ENCODE data around the gene PHF12.
"Not testable (repeated sequence)": the region's sequence is repeated elsewhere in the genome, so short reads cannot be mapped to it uniquely, and the experiment has no call there.

Gene PHF12

DNA sequence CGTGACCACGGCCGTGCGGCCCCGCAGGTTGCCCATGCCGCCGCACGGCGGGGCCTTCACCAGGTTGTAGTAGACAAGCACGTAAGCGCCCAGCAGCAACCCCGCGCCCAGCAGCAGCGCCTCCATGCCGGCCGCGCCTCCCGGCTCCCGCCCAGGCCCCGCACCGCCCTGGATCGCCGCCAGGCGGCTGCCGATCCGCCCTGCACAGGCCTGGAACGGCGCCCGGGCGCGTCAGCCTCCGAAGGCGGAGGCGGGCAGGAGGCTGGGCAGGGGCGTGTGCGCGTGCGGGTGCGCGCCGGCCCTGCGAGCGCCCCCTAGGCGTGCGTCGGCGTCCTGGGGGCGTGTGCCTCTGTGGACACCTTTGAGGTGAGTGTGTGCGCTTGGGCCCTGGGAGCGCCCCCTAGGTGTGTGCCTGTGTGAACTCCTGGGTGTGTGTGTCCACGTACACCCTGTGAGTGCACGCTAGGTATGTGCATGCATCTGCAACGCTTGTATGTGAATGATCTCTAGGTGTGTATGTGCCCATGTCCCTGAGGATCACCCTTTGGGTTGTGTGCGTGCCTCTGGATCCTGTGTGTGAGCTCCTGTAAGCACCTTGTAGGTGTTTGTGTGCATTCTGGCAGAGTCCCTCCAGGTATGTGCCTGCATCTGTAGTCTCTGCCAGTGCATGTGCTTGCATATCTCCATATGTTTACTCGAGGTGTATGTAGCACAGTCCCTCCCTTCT, 48.3 kb downstream of the PHF12 start, which contains the start of gene DHRS13:
Gene DHRS13, minus strand, starts transcription at position 261 of the 727 bp plus-strand sequence. Its CDS starts 135 bp downstream, at position 126.
- DNase-seq (ENCODE audit: low read depth in 2 of 2): peak; percentile 88 to 91

DNA sequence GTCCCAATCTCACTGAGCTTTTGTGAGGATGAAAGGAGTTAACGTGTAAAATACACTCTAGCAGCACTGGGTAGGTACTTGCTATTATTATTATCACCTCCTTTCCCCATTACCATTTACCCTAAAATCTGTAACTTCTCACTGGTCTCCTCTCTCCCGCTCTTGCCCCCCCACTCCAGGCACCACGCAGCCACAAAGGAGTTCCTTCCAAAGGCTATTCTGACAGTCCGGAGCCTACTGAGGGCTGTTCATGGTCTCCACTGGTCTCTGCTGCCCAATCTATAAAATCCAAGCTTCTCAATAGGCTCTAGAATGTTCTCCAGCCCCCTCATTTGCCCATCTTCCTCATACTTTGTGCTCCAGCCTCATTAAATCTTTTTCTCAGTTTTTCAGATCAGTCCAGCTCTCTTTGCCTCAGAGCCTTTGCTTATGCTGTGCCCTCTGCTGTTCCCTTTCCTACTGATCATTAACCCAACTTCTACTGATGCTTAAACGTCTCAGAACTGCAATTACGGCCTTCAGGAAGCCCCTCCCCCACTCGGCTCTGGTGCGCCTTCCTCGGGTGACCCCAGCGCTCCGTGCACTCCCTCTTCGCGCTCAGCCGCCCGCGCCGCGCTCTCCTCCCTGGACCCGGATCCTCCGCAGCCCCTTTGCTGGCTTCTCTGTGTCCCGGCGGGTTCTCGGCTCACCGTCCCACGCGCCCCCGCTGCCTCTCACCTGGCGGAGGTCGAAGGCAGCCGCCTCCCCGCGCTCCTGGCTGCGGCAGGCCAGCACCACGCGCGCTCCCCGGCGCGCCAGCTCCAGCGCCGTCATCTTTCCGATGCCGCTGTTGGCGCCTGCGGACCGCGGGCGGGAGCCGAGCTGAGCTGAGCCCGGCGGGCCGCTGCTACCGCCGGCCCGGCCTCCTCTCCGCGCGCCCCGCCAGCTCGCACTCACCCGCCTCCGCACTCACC, 49.2 kb downstream of the PHF12 start:
- peak in 1 of 2 donors; percentile 34 for DNase-seq (ENCODE audit: low read depth in 2 of 2)

DNA sequence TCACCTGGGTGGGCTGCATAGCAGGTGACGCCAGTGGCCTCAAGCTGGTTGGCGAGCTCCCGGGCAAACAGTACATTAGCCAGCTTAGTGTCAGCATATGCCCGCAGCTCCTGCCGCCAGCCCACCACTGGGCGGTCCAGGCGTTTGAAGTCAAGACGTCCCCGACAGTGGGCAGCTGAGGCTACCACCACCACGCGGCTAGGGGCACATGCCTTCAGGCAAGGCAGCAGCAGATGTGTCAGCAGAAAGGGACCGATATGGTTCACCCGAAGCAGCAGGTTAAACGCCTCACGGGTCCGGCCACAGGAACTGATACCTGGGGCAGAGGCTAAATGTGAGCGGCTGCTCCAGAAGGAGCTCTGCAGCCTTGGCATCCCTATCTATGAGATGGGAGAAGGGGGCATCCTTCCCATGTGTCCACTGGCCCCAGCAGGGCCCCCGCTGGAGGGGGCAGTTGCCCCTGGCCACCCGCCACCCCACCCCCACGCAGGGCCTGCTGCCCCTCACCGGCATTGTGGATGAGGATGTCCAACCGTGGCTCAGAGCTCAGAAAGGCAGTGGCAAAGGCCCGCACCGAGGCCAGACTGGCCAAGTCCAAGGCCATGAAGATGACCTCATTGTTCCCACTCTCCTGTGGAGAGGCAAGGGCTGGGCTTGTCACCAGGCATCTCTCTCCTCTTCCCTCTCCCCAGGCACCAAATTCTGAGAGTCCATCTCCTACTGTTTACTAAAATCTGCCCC, 50.2 kb downstream of the PHF12 start:
- no peak for DNase-seq (ENCODE audit: low read depth in 2 of 2)

DNA sequence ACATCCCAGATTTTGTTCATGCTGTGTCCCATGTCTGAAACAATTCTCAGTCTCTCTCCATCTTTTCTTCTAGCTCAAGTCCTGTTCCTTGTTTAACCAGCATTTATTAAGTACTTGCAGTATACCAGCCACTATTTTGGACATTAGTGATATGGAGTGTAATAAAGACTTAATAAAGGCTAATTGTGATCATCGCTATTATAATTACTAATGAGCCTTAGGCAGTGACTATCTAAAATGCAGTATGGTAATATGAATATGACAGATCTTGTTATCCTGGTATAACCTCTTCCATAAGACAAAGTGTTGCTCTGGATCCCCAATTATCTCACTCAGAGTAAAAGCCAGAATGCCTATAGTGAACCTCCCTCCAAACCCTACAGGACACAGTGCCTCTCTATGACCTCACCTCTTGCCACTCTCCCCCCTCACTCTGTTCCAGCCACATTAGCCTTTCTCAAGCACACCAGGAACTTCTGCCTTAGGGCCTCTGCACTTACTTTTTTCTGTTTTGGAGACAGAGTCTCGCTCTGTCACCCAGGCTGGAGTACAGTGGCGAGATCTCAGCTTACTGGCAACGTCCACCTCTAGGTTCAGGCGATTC, 52.0 kb downstream of the PHF12 start:
- no peak for DNase-seq (ENCODE audit: low read depth in 2 of 2)

DNA sequence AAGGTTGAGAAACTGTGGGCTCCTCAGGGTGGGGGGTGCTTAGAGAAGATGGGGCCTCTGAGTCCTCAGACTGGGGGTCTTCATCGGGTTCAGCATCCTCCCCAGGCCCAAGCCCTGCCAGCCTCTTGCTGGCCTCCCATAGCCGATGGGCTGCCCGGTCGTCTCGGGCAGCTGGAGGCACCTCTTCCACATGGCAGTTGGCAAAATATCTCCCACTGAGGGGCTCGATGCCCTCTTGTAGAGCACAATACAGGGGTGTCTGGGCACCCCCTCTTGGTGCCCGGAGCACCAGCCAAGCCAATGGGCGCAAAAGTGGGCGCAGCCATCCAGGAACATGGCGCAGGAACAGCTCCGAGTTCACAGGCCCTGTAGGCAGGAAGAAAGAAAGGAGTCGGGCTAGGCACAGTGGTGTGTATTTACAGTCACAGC, 52.8 kb downstream of the PHF12 start:
- no peak for DNase-seq (ENCODE audit: low read depth in 2 of 2)

DNA sequence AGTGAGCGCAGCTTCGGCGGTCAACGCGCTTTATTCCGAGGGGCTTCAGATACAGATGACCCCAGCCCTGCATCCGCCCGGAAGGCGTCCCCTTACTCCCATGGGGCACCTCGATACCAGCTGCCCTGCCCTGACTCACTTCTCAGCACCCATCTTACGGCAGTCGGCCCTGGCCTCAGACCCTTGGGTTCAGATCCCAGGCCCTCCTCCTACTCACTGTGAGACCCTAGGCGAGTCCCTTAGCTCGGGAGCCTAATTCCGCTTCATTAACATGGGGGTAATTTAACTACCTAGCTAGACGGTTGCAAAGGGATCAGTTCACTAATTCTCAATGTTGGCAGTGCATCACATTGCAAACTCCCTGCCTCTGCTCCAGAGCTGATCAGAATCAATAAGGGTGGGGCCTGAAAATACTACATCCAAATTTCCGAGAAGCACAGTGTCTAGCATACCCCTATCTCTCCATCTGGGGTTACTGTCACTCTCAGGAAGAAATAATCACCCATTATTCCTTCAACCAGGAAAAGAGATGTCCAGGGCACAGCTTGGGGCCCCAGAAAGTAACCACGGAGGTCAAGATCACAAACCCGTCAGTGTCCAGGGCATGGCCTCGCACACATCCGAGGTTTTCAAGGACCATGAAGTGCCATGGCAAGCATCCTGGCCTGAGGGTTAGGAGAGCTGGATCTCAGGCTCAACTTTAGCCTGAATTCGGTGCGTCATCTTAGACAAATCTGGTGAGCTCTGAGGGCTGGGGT, 53.4 kb downstream of the PHF12 start:
- no peak for DNase-seq (ENCODE audit: low read depth in 2 of 2)

DNA sequence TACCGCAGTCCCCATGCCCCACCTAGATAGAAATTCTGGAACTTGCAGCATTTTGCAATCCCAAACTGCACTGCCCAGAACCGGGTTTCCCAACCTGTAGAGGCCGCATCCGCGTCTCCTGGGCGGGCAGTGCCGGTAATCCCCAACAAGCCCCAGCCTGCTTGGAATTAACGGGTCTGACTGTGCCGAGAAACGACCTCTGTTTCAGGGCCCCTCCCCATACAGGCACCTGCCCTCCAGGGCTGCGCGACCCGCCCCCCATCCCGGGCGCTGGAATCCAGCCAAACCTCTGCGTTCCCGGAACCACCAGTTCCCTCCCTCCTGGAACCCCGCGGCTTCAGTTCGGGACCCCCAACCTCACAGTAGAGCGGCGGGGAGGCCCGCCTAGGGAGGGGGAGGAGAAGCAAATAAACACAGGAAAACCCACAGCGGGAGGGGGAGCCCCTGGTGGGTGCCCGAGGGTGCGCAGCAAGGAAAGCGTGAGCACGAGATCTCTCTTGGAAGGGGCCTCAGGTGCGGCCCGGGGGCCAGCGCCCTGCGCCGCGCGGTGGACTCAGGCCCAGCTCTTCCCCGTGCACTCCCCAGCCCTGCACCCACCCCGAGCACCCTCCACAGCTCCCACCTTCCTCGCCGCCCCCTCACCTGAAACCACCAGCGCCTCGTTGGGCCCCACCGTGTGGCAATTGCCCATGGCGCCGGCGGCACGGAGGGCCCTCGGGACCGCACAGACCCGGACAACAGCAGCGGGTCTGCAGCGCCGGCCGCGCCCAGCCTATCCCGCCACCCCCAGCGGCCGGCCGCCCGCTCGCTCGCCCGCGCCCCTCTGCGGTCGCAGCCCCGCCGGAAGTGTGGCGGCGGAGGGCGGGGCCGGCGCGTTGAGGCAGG, 54.2 kb downstream of the PHF12 start, which contains the start of gene FLOT2:
Gene FLOT2, minus strand, starts transcription at position 850 of the 885 bp plus-strand sequence. Its CDS starts 159 bp downstream, at position 691.
- peak in 1 of 2 donors; percentile 44 for DNase-seq (ENCODE audit: low read depth in 2 of 2)

DNA sequence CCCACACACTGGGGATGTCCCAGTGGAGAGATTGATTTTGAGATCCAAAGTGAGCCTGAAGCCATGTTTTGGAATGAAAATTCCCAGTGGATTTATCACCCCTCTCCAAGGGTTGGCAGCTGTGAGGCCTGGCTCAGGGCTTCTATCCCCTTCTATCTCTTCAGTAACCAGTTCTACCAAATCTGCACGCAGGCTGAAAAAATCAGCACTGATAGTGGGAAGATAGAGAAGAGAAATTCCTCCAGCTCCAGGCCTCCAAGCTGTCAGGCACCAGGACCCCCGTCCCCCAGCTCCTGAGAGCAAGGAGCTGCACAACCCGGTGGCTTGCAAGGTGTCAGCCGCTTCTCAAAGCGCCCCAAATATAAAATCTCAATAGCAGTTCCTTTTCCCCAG, 54.8 kb downstream of the PHF12 start:
- DNase-seq (ENCODE audit: low read depth in 2 of 2): no peak

DNA sequence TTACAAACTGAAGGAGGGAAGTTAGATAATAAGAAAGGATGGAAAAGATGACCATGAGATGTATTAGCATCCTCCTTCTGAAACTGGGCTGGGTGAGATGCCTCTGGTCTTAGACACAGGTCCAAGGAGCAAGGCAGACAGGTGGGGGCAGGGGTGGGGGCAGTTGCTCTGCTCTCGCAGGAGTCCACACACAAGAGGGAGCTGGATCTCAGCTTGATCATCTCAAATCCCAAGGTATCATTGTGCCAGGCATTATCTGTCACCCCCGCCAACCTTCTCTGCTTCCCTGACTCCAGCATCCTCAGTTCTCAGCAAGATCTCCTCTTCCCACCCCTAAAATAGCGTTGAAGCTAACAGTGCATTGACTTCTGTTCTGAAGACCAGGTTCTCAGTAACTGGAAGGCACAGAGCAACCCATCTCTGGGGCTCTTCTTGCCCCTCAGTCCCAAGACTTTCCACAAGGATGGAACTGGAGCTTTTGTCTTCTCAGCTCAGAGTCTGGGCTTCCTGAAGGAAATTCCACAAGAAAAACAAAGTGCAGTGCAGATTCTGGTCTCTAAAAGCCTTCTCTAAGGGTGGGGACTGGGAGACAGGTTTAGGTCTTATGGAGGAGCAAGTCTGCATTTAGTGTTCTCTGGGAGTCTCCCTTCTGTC, 55.4 kb downstream of the PHF12 start:
- no peak for DNase-seq (ENCODE audit: low read depth in 2 of 2)

DNA sequence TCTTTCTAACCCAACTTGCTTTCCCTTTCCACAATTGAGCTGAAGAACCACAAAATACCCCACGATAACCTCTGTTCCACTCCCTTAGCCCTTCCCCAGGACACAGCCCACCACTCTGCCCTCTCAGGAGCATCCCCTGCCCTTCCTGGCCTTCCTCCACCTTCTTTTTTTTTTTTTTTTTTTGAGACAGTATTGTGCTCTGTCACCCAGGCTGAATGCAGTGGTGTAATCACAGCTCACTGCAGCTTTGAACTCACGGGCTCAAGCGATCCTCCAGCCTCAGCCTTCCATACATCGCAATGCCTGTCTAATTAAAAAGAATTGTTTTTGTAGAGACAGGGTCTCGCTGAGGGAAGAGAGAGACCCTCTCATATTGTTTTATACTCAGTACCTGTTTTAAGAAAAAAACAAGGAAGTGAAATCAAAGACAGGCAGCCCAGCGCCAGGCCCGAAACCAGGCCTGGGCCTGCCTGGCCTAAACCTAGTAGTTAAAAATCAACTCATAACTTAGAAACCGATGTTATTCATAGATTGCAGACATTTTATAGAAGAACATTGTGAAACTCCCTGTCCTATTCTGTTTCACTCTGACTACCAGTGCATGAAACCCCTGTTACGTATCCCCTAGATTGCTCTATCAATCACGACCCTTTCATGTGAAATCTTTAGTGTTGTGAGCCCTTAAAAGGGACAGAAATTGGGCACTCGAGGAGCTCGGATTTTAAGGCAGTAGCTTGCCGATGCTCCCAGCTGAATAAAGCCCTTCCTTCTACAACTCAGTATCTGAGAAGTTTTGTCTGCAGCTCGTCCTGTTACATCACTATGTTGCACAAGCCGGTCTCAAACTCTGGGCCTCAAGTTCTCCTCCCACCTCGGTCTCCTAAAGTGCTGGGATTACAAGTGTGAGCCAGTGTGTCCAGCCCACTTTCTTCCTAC, 57.8 kb downstream of the PHF12 start:
- not testable (repeated sequence) for DNase-seq (ENCODE audit: low read depth in 2 of 2)

DNA sequence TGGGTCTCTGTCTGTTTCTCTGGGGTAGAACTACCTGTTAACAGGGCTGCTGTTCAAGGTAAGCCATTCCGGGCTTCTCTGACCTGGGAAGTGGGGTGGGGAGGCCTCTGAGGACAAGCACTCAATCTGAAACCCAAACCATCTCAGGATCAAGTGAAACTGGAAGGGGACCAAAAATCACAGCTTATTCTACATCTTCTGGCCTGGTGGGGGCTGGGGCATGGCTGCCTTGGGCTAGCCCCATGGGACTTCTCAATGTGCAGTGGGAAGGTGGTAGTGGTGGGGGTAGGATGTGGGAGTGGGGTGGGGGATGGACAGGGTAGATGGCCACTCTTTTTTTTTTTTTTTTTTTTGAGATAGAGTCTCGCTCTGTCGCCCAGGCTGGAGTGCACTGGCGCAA, 59.3 kb downstream of the PHF12 start:
- no peak for DNase-seq (ENCODE audit: low read depth in 2 of 2)

DNA sequence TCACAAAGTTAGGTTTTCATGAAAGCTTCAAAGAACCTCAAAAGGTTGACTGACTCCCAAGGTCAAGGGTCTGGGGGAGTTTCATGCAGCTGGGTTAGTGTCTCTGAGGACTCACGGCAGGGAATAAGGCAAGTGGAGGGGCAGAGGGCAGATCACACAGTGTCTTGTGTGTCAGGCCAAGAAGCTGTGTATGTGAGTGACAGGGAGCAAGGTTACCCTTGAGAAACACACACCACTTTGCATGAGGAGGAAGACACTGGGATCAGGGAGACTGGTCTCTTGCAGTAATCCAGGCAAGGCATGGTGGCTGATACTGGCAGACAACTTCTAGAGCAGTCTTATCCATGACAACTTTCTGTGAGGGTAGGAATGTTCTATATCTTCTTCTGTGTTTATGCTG, 60.1 kb downstream of the PHF12 start:
- no peak for DNase-seq (ENCODE audit: low read depth in 2 of 2)

DNA sequence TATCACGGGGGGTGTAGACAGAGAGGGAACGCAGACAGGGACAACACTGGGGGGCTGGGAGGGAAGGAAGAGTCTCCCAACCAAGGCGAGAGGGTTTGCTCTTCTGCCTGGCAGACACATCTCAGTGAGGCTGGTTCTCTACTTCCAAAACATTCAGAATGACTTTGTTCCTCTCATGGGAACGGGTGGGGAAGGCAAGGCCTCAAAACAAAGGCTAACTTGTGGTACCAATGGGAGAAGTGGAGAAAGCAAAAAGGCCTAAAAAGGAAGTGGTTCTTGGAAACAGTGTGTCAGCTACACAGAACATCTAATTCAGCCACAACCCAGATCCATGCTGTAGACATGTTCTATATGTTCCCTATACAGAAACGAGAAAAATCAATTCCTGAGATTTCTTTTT, 61.3 kb downstream of the PHF12 start:
- DNase-seq (ENCODE audit: low read depth in 2 of 2): no peak

DNA sequence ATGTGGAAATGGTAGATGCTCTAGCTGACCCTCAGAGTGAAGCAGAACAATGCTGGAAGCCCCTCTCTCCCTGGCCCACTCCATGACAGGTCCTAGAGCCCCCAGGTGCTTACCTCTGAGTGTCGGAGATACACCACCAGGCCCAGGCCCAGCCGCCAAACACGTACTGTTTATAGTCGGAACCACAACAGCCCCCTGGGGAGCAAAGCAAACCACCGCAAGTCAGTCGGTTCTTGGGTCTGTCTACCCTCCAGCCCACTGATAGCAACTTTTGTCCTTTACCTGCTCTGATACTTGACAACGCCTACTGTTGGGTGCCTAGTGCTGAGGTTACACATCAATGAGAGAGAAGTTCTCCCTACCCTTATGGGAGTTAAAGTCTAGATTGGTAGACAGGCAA, 62.5 kb downstream of the PHF12 start:
- DNase-seq (ENCODE audit: low read depth in 2 of 2): no peak

DNA sequence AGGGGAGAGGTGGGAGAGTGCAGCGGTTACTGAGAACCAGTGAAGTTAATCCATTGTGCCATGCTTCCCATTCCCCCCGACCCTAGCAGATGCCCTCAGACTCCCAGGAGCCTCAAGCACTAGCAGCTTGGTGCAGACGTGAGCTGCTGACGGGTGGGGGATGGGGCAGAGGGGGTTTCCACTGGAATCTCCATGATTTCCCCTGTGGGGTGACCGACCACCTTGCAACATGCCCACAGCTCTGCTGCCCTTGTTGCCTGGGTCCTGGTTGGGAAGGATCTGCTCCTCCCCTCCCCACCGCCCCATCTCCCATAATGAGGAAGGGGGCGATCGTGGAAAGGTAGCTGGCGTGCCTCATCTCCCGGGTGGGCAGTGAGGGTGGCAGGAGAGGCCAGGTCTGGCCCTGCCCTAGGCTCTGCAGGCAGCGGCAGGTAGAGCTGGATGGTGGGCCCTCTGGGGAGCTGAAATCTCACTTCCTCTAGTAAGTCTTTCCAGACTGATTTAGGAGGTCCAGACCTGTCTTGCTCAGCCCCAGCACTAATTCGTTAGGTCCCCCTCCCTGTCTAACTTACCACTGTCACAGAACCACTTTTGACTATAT, 63.3 kb downstream of the PHF12 start:
- no peak for DNase-seq (ENCODE audit: low read depth in 2 of 2)

DNA sequence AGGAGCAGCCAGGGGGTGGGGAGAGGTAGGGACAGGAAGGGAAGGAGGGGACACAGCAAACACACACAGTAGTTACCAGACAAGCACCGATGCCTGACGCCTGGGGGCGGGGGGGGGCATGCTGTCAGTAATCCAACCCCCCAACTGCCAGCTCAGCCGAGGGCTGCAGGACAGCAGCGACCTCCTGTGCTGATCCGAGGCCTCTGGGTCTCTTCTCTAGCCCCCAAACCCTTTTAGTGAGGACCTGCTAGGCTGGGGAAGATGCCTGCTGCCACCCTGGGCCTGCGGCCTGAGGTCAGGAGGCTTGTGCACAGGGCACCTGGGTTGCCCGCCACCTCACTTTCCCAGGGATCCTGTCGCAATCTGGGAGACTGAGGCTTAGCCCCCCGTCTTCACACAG, 65.4 kb downstream of the PHF12 start:
- no peak for DNase-seq (ENCODE audit: low read depth in 2 of 2)

DNA sequence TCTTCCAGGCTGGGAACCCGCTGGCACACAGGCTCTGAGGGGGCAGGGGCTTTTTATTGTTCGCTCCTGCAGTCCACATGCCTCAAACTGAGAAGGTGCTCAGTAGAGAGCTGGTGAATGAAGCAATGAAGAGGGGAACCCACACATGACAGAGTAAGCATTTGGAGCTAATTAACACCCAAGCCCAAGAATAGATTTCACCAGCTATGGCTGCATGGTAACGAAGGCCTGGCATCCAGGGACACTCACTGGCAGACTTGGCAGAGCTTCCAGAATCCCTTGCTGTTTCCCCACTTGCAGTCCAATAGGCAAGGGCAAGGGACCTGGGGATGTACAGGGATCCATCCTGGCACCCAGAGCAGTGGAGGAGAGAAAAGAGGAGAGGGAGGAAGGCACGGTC, 66.0 kb downstream of the PHF12 start:
- no peak for DNase-seq (ENCODE audit: low read depth in 2 of 2)
